SK-N-SH treated with all-trans-retinoic acid at 6 μM for 48 hours (cell line): Measurements from ENCODE around the gene CTSH.
A peak's percentile ranks its signal among the peaks of the same experiment; 100 is the strongest.

ENCODE experiments used
- ATAC-seq: fragments of 200-7000 bp; cut with Tn5 transposase; 3 replicates; pipeline ENCODE4 v1.9.1; 2020; ENCODE audit warnings: mild to moderate bottlenecking, moderate library complexity
- ARNTL ChIP-seq: fragments of 450-650 bp; formaldehyde crosslinking; IDR thresholded peaks from 2 replicates; pipeline ENCODE4 v1.5.0; 2020; ENCODE audit warnings: low read depth, mild to moderate bottlenecking, moderate library complexity, borderline replicate concordance
- BACH2 ChIP-seq: fragments of 250-450 bp; sonication (Bioruptor Pico); IDR thresholded peaks from 2 replicates; pipeline ENCODE4 v1.9.0; 2021; ENCODE audit warnings: mild to moderate bottlenecking, borderline replicate concordance
- CSRNP3 ChIP-seq: fragments of 250-450 bp; sonication (Bioruptor Pico); IDR thresholded peaks from 2 replicates; pipeline ENCODE4 v1.5.1; 2021; ENCODE audit warnings: mild to moderate bottlenecking, moderate library complexity
- ESRRG ChIP-seq: fragments of 250-450 bp; sonication (Bioruptor Pico); IDR thresholded peaks from 2 replicates; pipeline ENCODE4 v1.6.1; 2021; ENCODE audit warnings: mild to moderate bottlenecking
- GLIS3 ChIP-seq: fragments of 250-450 bp; sonication (Bioruptor Pico); IDR thresholded peaks from 2 replicates; pipeline ENCODE4 v1.5.0; 2020; ENCODE audit warnings: mild to moderate bottlenecking, moderate library complexity
- ISL1 ChIP-seq: fragments of 250-450 bp; sonication (Bioruptor Pico); IDR thresholded peaks from 2 replicates; pipeline ENCODE4 v2.1.2; 2022; ENCODE audit warnings: mild to moderate bottlenecking, moderate library complexity
- OSR1 ChIP-seq: fragments of 250-450 bp; sonication (Bioruptor Pico); IDR thresholded peaks from 2 replicates; pipeline ENCODE4 v1.8.0; 2022; ENCODE audit warnings: moderate library complexity, mild to moderate bottlenecking, inconsistent platforms
- POU6F1 ChIP-seq: fragments of 250-450 bp; sonication (Bioruptor Pico); IDR thresholded peaks from 2 replicates; pipeline ENCODE4 v1.8.0; 2021; ENCODE audit warnings: low read depth, mild to moderate bottlenecking, moderate library complexity, borderline replicate concordance
- PPARA ChIP-seq: fragments of 250-450 bp; sonication (Bioruptor Pico); IDR thresholded peaks from 2 replicates; pipeline ENCODE4 v1.5.0; 2020; ENCODE audit warnings: mild to moderate bottlenecking, borderline replicate concordance
- RARB ChIP-seq: fragments of 250-450 bp; sonication (Bioruptor Pico); IDR thresholded peaks from 2 replicates; pipeline ENCODE4 v1.8.0; 2021; ENCODE audit warnings: mild to moderate bottlenecking, moderate library complexity
- SNAI2 ChIP-seq: fragments of 250-450 bp; sonication (Bioruptor Pico); IDR thresholded peaks from 2 replicates; pipeline ENCODE4 v1.5.0; 2020; ENCODE audit warnings: mild to moderate bottlenecking, moderate library complexity
- TOX ChIP-seq: fragments of 250-450 bp; sonication (Bioruptor Pico); IDR thresholded peaks from 2 replicates; pipeline ENCODE4 v1.8.0; 2021; ENCODE audit warnings: mild to moderate bottlenecking, moderate library complexity, borderline replicate concordance
- ZC3H10 ChIP-seq: fragments of 250-450 bp; sonication (Bioruptor Pico); IDR thresholded peaks from 2 replicates; pipeline ENCODE4 v1.5.1; 2021; ENCODE audit warnings: mild to moderate bottlenecking, moderate library complexity
- ZFP3 ChIP-seq: fragments of 250-450 bp; sonication (Bioruptor Pico); IDR thresholded peaks from 2 replicates; pipeline ENCODE4 v1.5.0; 2020; ENCODE audit warnings: mild to moderate bottlenecking, moderate library complexity
- ZFP30 ChIP-seq: fragments of 450-650 bp; formaldehyde crosslinking; IDR thresholded peaks from 2 replicates; pipeline ENCODE4 v1.5.0; 2022; ENCODE audit warnings: mild to moderate bottlenecking, moderate library complexity
- ZNF565 ChIP-seq: fragments of 450-650 bp; formaldehyde crosslinking; conservative IDR thresholded peaks from 2 replicates; pipeline ENCODE4 v1.5.0; 2020; ENCODE audit warnings: low read depth, mild to moderate bottlenecking, moderate library complexity
- ZNF70 ChIP-seq: fragments of 450-650 bp; formaldehyde crosslinking; IDR thresholded peaks from 2 replicates; pipeline ENCODE4 v1.5.0; 2020; ENCODE audit warnings: mild to moderate bottlenecking, moderate library complexity
- ZNF8 ChIP-seq: fragments of 450-650 bp; formaldehyde crosslinking; IDR thresholded peaks from 2 replicates; pipeline ENCODE4 v1.5.0; 2020; ENCODE audit warnings: mild to moderate bottlenecking, moderate library complexity
- TF ChIP-seq, protein P1 (sequence below): fragments of 250-450 bp; sonication (Bioruptor Pico); IDR thresholded peaks from 2 replicates; pipeline ENCODE4 v1.5.0; 2020; ENCODE audit warnings: mild to moderate bottlenecking, moderate library complexity
- TF ChIP-seq, protein P2 (sequence below): fragments of 250-450 bp; sonication (Bioruptor Pico); IDR thresholded peaks from 2 replicates; pipeline ENCODE4 v1.5.1; 2020; ENCODE audit warnings: low read depth, mild to moderate bottlenecking, moderate library complexity

The CTSH gene

DNA sequence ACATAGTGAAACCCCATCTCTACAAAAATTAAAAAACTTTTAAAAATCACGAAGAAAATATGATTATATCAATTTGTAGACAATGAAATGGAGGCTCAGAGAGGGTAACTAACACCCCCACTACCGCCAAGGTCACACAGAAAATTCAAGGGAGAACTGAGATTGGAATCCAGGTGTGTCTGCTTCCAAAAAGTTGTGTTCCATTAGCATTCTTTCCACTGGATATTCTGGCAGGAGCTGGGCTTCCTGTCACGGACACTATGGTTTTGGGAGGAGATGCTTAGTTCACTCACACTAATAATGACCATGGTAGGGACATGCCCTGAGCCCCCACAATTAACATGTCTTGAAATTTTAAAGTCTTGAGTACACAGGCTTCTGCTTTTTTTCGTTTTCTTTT is 28.8 kb downstream of the CTSH start:
- TF ChIP-seq ZNF8 (CRISPR knock-in tag) (no peak), RARB (CRISPR knock-in tag) (no peak), PPARA (CRISPR knock-in tag) (no peak), ISL1 (CRISPR knock-in tag) (no peak), ZNF565 (CRISPR knock-in tag) (no peak), OSR1 (CRISPR knock-in tag) (no peak)
- TF ChIP-seq, protein P1, sequence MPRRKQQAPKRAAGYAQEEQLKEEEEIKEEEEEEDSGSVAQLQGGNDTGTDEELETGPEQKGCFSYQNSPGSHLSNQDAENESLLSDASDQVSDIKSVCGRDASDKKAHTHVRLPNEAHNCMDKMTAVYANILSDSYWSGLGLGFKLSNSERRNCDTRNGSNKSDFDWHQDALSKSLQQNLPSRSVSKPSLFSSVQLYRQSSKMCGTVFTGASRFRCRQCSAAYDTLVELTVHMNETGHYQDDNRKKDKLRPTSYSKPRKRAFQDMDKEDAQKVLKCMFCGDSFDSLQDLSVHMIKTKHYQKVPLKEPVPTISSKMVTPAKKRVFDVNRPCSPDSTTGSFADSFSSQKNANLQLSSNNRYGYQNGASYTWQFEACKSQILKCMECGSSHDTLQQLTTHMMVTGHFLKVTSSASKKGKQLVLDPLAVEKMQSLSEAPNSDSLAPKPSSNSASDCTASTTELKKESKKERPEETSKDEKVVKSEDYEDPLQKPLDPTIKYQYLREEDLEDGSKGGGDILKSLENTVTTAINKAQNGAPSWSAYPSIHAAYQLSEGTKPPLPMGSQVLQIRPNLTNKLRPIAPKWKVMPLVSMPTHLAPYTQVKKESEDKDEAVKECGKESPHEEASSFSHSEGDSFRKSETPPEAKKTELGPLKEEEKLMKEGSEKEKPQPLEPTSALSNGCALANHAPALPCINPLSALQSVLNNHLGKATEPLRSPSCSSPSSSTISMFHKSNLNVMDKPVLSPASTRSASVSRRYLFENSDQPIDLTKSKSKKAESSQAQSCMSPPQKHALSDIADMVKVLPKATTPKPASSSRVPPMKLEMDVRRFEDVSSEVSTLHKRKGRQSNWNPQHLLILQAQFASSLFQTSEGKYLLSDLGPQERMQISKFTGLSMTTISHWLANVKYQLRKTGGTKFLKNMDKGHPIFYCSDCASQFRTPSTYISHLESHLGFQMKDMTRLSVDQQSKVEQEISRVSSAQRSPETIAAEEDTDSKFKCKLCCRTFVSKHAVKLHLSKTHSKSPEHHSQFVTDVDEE (CRISPR knock-in tag) = no peak
- no peak for ATAC-seq

DNA sequence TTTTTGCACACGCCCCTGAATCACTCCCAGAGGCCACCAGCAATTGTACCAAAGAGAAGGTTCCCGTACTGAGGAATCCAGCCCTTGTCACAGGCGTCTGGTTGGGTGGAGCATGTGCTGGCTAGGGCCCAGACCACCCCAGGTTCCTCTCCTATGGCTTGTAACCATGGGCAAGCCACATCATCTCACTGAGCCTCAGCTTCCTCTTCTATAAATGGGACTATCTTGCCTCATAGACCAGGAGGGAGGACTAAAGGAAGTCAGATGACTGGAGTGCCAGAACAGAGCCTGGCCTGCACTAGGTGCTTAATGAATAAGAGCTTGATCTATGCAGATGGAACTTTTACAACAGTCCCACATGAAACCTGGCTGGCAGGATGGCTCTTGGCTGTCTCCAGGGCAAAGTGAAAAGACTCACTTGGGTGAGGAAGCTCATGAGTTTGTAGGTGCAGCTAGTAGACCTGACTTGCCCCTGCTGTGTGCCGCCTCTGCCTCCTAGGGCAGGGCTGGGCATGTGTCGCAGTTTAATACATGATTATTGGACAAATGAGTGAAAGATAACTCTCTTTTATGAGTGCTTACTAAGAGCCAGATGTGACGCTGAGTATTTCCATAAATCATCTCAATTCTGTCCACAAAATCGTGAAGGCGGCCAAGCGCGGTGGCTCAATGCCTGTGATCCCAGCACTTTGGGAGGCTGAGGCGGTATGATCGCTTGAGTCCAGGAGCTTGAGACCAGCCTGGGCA is 29.3 kb downstream of the CTSH start:
- ATAC-seq = no peak
- TF ChIP-seq, protein P2, sequence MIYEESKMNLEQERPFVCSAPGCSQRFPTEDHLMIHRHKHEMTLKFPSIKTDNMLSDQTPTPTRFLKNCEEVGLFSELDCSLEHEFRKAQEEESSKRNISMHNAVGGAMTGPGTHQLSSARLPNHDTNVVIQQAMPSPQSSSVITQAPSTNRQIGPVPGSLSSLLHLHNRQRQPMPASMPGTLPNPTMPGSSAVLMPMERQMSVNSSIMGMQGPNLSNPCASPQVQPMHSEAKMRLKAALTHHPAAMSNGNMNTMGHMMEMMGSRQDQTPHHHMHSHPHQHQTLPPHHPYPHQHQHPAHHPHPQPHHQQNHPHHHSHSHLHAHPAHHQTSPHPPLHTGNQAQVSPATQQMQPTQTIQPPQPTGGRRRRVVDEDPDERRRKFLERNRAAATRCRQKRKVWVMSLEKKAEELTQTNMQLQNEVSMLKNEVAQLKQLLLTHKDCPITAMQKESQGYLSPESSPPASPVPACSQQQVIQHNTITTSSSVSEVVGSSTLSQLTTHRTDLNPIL (CRISPR knock-in tag) = no peak
- no peak for TF ChIP-seq BACH2 (CRISPR knock-in tag)
- TF ChIP-seq ZNF8 (CRISPR knock-in tag) = no peak
- no peak for TF ChIP-seq ZFP3
- TF ChIP-seq ZNF565 (CRISPR knock-in tag) = no peak

DNA sequence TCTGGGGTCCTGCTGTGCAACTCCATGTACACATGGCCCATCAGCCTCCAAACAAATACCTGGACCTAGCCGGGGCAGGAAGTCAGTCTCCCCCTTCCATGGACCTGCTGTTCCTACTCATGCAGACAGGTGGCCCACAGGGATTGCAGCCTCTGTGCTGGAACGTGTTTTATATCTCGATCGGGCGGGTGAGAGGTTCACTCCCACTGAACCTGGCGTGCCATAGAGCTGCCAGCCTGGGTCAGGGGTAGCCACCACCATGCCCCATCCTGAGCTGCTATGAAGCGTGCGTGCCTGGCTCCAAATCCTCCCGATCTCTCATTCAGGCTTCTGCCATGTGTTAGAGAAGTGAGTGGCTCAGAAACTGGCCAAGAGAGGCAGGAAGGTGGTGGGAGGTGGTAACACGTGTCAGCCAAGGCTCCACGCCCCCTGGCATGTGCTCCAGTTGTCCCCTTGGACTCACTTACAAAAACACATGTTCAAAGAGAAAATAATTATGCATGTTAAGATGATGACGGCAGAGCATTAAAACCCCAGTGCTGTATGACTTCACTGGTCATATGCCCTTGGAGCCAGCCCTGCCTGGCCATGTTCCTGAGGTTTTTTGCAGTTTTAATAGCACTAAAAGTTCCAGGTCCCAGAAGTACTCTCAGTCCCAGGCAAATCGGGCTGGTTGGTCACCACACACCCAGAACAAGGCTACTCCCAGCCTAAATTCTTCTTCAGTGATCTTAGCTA is 30.6 kb downstream of the CTSH start:
- TF ChIP-seq ZFP3 = no peak
- no peak for TF ChIP-seq TOX (CRISPR knock-in tag)
- no peak for TF ChIP-seq CSRNP3 (CRISPR knock-in tag)
- ATAC-seq = peak; percentile 19; the same call in 1 of the 3 replicates

- ATAC-seq = no peak
- no peak for TF ChIP-seq RARB (CRISPR knock-in tag)
- TF ChIP-seq ZFP3 = no peak
- no peak for TF ChIP-seq ARNTL (CRISPR knock-in tag)
- TF ChIP-seq BACH2 (CRISPR knock-in tag) = no peak
- TF ChIP-seq ZC3H10 (CRISPR knock-in tag) = no peak
- TF ChIP-seq ZNF70 (CRISPR knock-in tag) = no peak
- TF ChIP-seq, protein P2 (CRISPR knock-in tag) = no peak
- TF ChIP-seq ESRRG (CRISPR knock-in tag) = no peak
- TF ChIP-seq ZNF565 (CRISPR knock-in tag) = no peak
- TF ChIP-seq, all 23 proteins: peak for 0
These were observed 31.8 kb downstream of the CTSH start for GRCh38 chr15:78913012-78913411.

GRCh38 chr15:78912316-78912715 is 32.5 kb downstream of the CTSH start:
- TF ChIP-seq ZFP30 (CRISPR knock-in tag) = no peak
- no peak for TF ChIP-seq POU6F1
- TF ChIP-seq SNAI2 (CRISPR knock-in tag) = no peak
- no peak for TF ChIP-seq ESRRG (CRISPR knock-in tag)
- TF ChIP-seq GLIS3 (CRISPR knock-in tag) = no peak
- no peak for ATAC-seq
